ENCODE measurements around the gene NUBPL. TPM values are rescaled to one million over a fixed set of nuclear protein-coding genes. Genes with fewer than 3 reads are reported as not detected.
A peak's percentile ranks its signal among the peaks of the same experiment; 100 is the strongest.
"Not testable (repeated sequence)": the region's sequence is repeated elsewhere in the genome, so short reads cannot be mapped to it uniquely, and the experiment has no call there.

NUBPL gene
- total RNA-seq, 1 donor from 2014 or later = 28.6 TPM

GRCh38 chr14:31881531-31882310 lies 320.5 kb downstream of the NUBPL start:
- ATAC-seq (no peak), DNase-seq (ENCODE audit: missing footprints) (no peak)
- intact Hi-C loops (cut with DNase I) = no loop called here

DNA sequence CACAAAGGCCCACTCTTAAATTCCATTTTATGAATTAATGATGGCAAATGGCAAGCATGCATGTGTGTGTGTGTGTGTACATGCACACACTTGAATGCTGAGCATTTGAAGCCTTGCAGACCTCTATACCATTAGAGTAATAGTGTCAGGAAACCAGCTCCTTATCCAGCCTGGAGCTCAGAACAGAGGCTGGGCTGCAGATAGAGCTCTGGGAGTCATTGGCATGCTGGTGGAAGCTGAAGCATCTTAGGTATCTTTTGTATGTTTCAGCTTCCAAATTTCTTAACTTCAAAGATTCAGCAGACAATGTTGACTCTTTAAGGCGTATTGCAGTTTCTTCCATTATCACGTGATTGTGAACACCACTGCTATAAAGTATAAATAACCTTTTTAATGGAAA lies 323.0 kb downstream of the NUBPL start:
- ATAC-seq (no peak), DNase-seq (ENCODE audit: missing footprints) (no peak)
- intact Hi-C loops (cut with DNase I) = no loop called here

DNA sequence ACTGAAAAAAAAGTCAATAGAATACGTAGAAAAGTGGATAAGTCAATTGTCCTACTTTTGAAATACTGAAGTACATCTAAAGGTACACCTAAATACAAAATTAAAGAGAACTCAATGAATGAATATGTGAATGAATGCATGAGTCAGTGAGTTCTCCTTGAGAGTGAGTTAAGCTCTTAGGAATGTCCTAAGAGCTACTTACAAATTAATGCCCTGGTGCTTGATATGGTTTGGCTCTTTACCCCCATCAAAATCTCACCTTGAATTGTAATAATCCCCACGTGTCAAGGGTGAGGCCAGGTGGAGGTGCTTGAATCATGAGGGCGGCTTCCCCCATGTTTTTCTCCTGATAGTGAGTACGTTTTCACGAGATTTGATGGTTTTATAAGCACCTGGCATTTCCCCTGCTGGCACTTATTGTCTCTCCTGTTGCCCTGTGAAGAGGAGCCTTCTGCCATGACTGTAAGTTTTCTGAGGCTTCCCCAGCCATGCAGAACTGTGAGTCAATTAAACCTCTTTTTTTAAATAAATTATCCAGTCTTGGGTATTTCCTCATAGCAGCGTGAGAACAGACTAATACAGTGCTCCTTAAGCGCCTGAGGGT lies 323.7 kb downstream of the NUBPL start:
- no peak for DNase-seq (ENCODE audit: missing footprints)
- no peak for ATAC-seq
- intact Hi-C loops (cut with DNase I) = no loop called here

DNA sequence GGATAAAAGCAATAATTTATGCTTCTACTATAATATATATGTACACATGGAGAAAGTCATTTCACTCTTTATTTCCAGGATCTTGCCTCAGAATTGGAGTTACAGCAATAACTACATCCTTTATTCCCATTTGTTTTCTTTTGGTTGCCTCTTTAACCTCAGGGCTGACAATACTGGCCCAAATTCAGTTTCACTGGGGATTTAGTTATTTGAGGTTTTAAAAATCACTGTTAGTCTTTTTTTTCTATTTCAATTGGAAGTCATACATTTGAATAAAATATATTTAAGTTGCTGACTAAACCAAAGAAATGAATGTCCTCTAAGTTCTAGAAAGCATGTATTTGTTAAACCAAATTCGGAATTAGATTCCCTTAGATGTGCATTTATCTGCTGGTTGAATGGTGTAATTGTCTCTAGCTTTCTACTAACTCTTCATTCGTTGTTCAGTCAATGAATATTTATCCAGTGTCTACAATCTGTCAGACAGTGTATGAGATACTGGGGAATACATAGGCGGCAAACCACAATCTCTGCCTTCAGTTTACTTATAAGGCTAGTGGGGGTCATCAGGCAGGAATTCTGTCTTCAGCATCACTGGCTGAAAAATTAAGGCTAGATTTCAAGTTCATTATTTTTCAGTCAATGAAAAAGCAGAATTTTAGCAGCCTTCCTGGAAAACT lies 325.1 kb downstream of the NUBPL start:
- ATAC-seq (no peak), DNase-seq (ENCODE audit: missing footprints) (no peak)
- intact Hi-C loops (cut with DNase I) = no loop called here

- DNase-seq (ENCODE audit: missing footprints) (no peak), ATAC-seq (no peak)
- intact Hi-C loops (cut with DNase I) = no loop called here
These were observed 326.9 kb downstream of the NUBPL start for GRCh38 chr14:31887929-31888580.

GRCh38 chr14:31889297-31889696 lies 328.1 kb downstream of the NUBPL start:
- no peak for DNase-seq (ENCODE audit: missing footprints)
- intact Hi-C loops (cut with DNase I) = no loop called here
- ATAC-seq = no peak

GRCh38 chr14:31890202-31890601 lies 329.0 kb downstream of the NUBPL start:
- ATAC-seq; DNase-seq (ENCODE audit: missing footprints); intact Hi-C loops (cut with DNase I): not testable (repeated sequence)

GRCh38 chr14:31893221-31893757 lies 332.1 kb downstream of the NUBPL start:
- intact Hi-C loops (cut with DNase I) = no loop called here

DNA sequence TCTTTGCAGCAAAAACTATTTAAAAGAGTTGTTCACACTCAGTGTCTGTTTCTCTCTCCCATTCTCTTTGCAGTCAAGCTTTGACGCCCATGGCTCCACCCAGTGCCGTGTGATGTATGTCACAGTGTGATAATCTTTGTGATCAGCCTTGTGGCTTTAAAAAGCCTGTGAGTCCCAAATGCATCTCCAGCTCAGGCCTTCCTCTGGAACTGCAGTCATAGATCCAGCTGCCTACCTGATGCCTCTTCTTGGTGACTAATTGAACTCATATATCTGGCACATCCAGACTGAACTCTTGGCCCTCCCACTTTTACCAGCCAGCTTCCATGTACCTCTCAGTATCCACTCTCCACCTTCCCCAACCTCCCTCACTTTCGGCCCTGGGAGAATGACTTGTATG lies 333.1 kb downstream of the NUBPL start:
- no peak for ATAC-seq
- intact Hi-C loops (cut with DNase I) = no loop called here

More at GRCh38 chr14:31893221-31893757, 332.1 kb downstream of the NUBPL start:
- ATAC-seq (peak; percentile 68), DNase-seq (ENCODE audit: missing footprints) (no peak)

DNA sequence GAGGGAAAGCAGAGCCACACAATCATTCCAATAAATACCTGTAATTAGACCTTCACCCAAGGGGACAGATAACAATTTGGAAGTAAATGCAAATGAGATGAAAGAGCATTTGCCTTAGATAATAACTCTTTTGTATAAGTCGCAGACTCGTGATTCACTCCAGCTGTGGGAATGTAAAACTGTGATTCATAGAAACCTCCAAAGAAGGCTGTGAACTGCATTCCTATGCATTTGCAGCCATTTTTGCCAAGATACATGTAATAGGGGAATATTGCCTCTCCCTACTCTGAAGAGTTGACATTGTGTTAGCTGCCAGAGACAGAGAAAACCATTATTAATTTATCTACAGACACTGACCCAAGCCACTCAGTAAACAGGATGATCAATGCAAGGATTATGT lies 334.0 kb downstream of the NUBPL start:
- intact Hi-C loops (cut with DNase I) = no loop called here
- no peak for ATAC-seq
- no peak for DNase-seq (ENCODE audit: missing footprints)

More for the DNA sequence above, 333.1 kb downstream of the NUBPL start:
- no peak for DNase-seq (ENCODE audit: missing footprints)

- intact Hi-C loops (cut with DNase I) = no loop called here
- no peak for DNase-seq (ENCODE audit: missing footprints)
- no peak for ATAC-seq
These were observed 334.4 kb downstream of the NUBPL start for GRCh38 chr14:31895646-31896045.

- no peak for DNase-seq (ENCODE audit: missing footprints)
- ATAC-seq = peak; percentile 20
- intact Hi-C loops (cut with DNase I) = no loop called here
These were observed 336.5 kb downstream of the NUBPL start for GRCh38 chr14:31897581-31898186.

DNA sequence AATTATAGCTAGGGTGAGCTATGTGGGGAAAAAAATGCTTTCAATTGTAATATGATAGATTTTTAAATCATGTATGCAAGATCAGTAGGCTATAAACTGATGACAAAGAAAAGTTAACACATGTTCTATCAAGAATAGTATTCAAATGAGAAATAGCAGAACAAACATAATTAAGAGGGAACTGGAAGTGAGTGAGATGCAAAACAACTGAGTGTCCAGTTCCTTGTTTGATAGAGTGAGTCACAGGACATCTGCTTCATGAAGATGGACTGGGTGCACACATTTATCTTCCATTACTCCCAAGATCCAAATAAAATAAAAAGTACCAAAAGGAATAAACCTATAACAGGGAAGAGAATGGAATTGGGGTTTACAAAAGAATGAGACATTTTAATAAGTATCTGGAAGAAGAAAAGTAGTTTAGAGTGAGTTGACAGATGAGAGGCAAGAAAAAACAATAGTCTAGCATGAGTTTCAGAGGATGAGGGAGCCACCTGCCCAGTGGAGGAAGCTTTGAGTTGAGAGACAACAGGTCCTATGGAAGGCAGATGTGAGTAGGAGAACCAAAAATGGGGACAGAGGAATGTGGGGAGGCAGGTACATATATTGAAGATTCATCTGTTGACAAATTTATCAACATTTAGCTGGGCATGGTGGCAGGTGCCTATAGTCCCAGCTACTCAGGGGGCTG lies 337.8 kb downstream of the NUBPL start:
- intact Hi-C loops (cut with DNase I) = no loop called here
- ATAC-seq (peak; percentile 49), DNase-seq (ENCODE audit: missing footprints) (no peak)

DNA sequence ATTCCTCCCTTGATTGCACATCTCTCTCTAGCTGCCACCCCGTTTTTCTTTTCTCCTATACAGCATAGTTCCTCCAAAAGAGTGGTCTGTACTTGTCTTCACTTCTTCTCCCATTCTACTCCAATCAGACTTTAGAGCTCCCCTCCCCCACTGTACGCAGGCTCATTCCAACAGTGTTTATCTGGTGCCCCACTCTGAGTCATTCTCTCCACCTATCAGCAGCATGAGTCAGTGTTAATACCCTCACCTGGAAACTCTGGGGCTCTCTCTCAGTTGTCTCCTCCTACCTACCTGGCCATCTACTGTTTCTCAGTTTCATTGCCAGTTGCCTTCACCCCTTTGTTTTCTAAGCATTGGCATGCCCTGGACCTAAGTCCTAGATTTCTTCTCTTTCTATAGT lies 340.8 kb downstream of the NUBPL start:
- intact Hi-C loops (cut with DNase I) = no loop called here
- no peak for ATAC-seq

GRCh38 chr14:31902945-31903646 lies 341.9 kb downstream of the NUBPL start:
- ATAC-seq (no peak), DNase-seq (ENCODE audit: missing footprints) (no peak)
- intact Hi-C loops (cut with DNase I) = no loop called here

More for the DNA sequence above, 340.8 kb downstream of the NUBPL start:
- DNase-seq (ENCODE audit: missing footprints) = no peak

DNA sequence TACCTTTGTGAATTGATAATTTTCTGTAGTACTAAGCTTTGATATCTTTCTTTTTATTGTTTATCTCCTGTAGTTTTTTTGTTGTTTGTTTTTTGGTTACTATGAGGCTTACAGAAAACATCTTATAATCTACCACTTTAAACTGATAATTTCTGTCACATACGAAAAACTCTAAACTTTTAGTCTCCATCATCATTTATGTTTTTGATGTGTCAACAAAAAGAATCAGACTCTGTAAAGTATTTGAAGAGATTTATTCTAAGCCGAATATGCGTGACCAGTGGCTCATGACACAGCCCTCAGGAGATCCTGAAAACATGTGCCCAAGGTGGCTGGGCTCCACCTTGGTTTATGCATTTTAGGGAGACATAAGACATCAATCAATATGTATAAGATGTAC lies 348.8 kb downstream of the NUBPL start:
- intact Hi-C loops (cut with DNase I) = no loop called here
- ATAC-seq (no peak), DNase-seq (ENCODE audit: missing footprints) (no peak)
